ENCODE measurements around the gene CIDEB.

Gene CIDEB

GRCh38 chr14:24290746-24291145, 17.0 kb downstream of the CIDEB start:
- no peak overlapping the region for H3K4me3 ChIP-seq (replicated peaks; ENCODE audit: insufficient read depth, low read length)
- TF ChIP-seq CTCF (IDR thresholded peaks at IDR 0.05; ENCODE audit: insufficient read depth, low read length) (no peak), REST (IDR thresholded peaks at IDR 0.05; ENCODE audit: insufficient replicate concordance, low read depth) (no peak), GABPA (IDR thresholded peaks at IDR 0.05; ENCODE audit: low read depth) (no peak), POLR2AphosphoS5 (IDR thresholded peaks at IDR 0.05; ENCODE audit: low read depth) (no peak), SPI1 (IDR thresholded peaks at IDR 0.05; ENCODE audit: borderline replicate concordance, low read depth) (no peak)
- H3K27me3 ChIP-seq (ENCODE audit: insufficient read depth, poor library complexity, severe bottlenecking) = no peaks in the 10 kb centered on the region
- no peak for DNase-seq (ENCODE audit: low read depth in 1 of 2, low spot score in 1 of 2)
- H3K27ac ChIP-seq (replicated peaks) = no peak overlapping the region

DNA sequence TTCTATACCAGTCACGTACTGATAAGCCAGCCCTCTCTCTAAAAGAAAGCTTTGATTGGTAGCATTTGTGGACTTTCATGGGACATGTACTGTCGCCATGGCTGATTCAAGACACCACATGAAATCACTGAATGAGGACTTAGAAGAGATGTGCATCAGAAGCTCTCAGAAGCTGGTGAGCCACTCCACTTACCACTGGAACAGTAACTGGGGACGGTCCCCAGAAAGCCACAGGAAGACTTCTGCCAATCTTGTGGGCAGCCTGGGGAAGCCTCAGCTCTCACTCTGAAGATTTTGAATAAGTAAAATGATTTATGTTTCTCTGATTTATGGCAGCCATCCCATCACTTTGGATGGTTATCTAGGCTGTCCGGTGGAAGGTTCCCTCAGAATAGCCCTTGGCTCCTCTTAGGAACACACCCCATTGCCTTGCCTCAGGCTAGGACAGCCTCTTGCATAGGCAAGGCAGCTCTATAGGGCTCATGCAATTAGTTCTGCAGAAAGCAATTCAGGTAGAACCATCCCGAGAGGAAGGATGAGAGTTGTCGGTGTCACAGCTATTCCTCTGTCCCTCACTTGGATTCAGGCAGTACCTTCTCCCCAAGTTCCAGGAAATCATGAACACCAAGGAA, 18.0 kb downstream of the CIDEB start:
- no peak overlapping the region for H3K27ac ChIP-seq (replicated peaks)
- no peak for TF ChIP-seq SPI1 (IDR thresholded peaks at IDR 0.05; ENCODE audit: borderline replicate concordance, low read depth)
- no peak for TF ChIP-seq CTCF (IDR thresholded peaks at IDR 0.05; ENCODE audit: insufficient read depth, low read length)
- TF ChIP-seq GABPA (IDR thresholded peaks at IDR 0.05; ENCODE audit: low read depth) = no peak
- no peak for TF ChIP-seq REST (IDR thresholded peaks at IDR 0.05; ENCODE audit: insufficient replicate concordance, low read depth)
- no peak for TF ChIP-seq POLR2AphosphoS5 (IDR thresholded peaks at IDR 0.05; ENCODE audit: low read depth)
- DNase-seq (ENCODE audit: low read depth in 1 of 2, low spot score in 1 of 2) = no peak

GRCh38 chr14:24286996-24287395, 20.8 kb downstream of the CIDEB start:
- H3K27me3 ChIP-seq (ENCODE audit: insufficient read depth, poor library complexity, severe bottlenecking) = no peaks in the 10 kb centered on the region
- no peak overlapping the region for H3K4me3 ChIP-seq (replicated peaks; ENCODE audit: insufficient read depth, low read length)
- TF ChIP-seq CTCF (IDR thresholded peaks at IDR 0.05; ENCODE audit: insufficient read depth, low read length) = no peak
- TF ChIP-seq REST (IDR thresholded peaks at IDR 0.05; ENCODE audit: insufficient replicate concordance, low read depth) = no peak
- TF ChIP-seq SPI1 (IDR thresholded peaks at IDR 0.05; ENCODE audit: borderline replicate concordance, low read depth) = no peak
- no peak for TF ChIP-seq POLR2AphosphoS5 (IDR thresholded peaks at IDR 0.05; ENCODE audit: low read depth)
- no peak for TF ChIP-seq GABPA (IDR thresholded peaks at IDR 0.05; ENCODE audit: low read depth)
- H3K27ac ChIP-seq (replicated peaks) = no peak overlapping the region
- DNase-seq (ENCODE audit: low read depth in 1 of 2, low spot score in 1 of 2) = no peak

More for the DNA sequence above, 18.0 kb downstream of the CIDEB start:
- no peaks in the 10 kb centered on the region for H3K27me3 ChIP-seq (ENCODE audit: insufficient read depth, poor library complexity, severe bottlenecking)
- H3K4me3 ChIP-seq (replicated peaks; ENCODE audit: insufficient read depth, low read length) = no peak overlapping the region
